CD4-positive, alpha-beta T cell treated with Interferon gamma for 1 hour (primary cell): Measurements from ENCODE around the gene BCAS3.
A peak's percentile ranks its signal among the peaks of the same experiment; 100 is the strongest.

ENCODE experiments used
- DNase-seq: peaks from one replicate; pipeline ENCODE4 v3.0.0-alpha.2; 2020

The BCAS3 gene

GRCh38 chr17:60676758-60677307 is 818 bp upstream of the BCAS3 start:
- DNase-seq = no peak

GRCh38 chr17:60678118-60678444 is 430 bp downstream of the BCAS3 start:
- no peak for DNase-seq

GRCh38 chr17:60679287-60679686 is 1.6 kb downstream of the BCAS3 start:
- DNase-seq = no peak

GRCh38 chr17:60680754-60681153 is 3.1 kb downstream of the BCAS3 start:
- DNase-seq = no peak

- DNase-seq = no peak
These were observed 7.8 kb downstream of the BCAS3 start for GRCh38 chr17:60685437-60685836.

- DNase-seq = no peak
These were observed 18.3 kb downstream of the BCAS3 start for GRCh38 chr17:60695960-60696359.

GRCh38 chr17:60699090-60699489 is 21.4 kb downstream of the BCAS3 start:
- no peak for DNase-seq

GRCh38 chr17:60704170-60704569 is 26.5 kb downstream of the BCAS3 start:
- DNase-seq = no peak

GRCh38 chr17:60712675-60713074 is 35.0 kb downstream of the BCAS3 start:
- DNase-seq = no peak

- no peak for DNase-seq
These were observed 36.0 kb downstream of the BCAS3 start for GRCh38 chr17:60713608-60714007.

- DNase-seq = no peak
These were observed 39.1 kb downstream of the BCAS3 start for GRCh38 chr17:60716766-60717165.

- no peak for DNase-seq
These were observed 40.2 kb downstream of the BCAS3 start for GRCh38 chr17:60717814-60718213.

- peak; percentile 11 for DNase-seq
These were observed 43.3 kb downstream of the BCAS3 start for GRCh38 chr17:60720763-60721531.

- DNase-seq = no peak
These were observed 47.0 kb downstream of the BCAS3 start for GRCh38 chr17:60724647-60725046.

GRCh38 chr17:60729854-60730253 is 52.2 kb downstream of the BCAS3 start:
- no peak for DNase-seq

- no peak for DNase-seq
These were observed 52.6 kb downstream of the BCAS3 start for GRCh38 chr17:60730273-60730672.

GRCh38 chr17:60738287-60738686 is 60.6 kb downstream of the BCAS3 start:
- no peak for DNase-seq

GRCh38 chr17:60740584-60740983 is 62.9 kb downstream of the BCAS3 start:
- DNase-seq = no peak

GRCh38 chr17:60741031-60741430 is 63.4 kb downstream of the BCAS3 start:
- no peak for DNase-seq

GRCh38 chr17:60743282-60743681 is 65.6 kb downstream of the BCAS3 start:
- DNase-seq = no peak

GRCh38 chr17:60743799-60744198 is 66.1 kb downstream of the BCAS3 start:
- DNase-seq = no peak

- DNase-seq = no peak
These were observed 66.8 kb downstream of the BCAS3 start for GRCh38 chr17:60744355-60744966.

GRCh38 chr17:60745544-60745943 is 67.9 kb downstream of the BCAS3 start:
- DNase-seq = no peak

- DNase-seq = no peak
These were observed 69.6 kb downstream of the BCAS3 start for GRCh38 chr17:60747069-60747808.
